H1 (cell line): ENCODE measurements around the gene PCSK1N. TPM values are rescaled to one million over a fixed set of nuclear protein-coding genes. Genes with fewer than 3 reads are reported as not detected.
"Not testable (repeated sequence)": the region's sequence is repeated elsewhere in the genome, so short reads cannot be mapped to it uniquely, and the experiment has no call there.

Experiments
- CTCF ChIA-PET: fragments of 300-600 bp; sonication (Branson Sonifier 250); formaldehyde crosslinking; loops from one replicate; lab custom pipeline; 2021; ENCODE audit not compliant: partially characterized antibody; lab: Charles Lee
- POLR2A ChIA-PET: fragments of 300-600 bp; sonication (Branson Sonifier 250); formaldehyde crosslinking; loops from one replicate; lab custom pipeline; 2021; ENCODE audit warnings: inconsistent platforms; ENCODE audit not compliant: partially characterized antibody; lab: Charles Lee
- DNase-seq, 2 experiments: peaks; one replicate each; pipeline versions ENCODE4 v3.0.0 to v3.0.0-alpha.2; 2010 to 2022; ENCODE audit warnings: low spot score in 2 of 2, low read depth in 1 of 2, mixed read lengths in 1 of 2
- FAIRE-seq: peaks from 2 replicates; lab custom pipeline; 2011; peaks lifted over from hg19 to GRCh38; lab: Jason Lieb, UNC
- H2AFZ ChIP-seq: 2 replicates; pipeline ENCODE4 v1.8.1; 2012; ENCODE audit warnings: low read length, inconsistent platforms
- H2AK5ac ChIP-seq: 2 replicates; pipeline ENCODE4 v1.6.1; 2013; ENCODE audit warnings: low read depth, low read length
- H2BK120ac ChIP-seq: replicated peaks from 2 replicates; pipeline ENCODE3; 2013; ENCODE audit warnings: low read depth, low read length, inconsistent platforms
- H2BK12ac ChIP-seq: 2 replicates; pipeline ENCODE4 v1.6.1; 2013; ENCODE audit warnings: low read depth, low read length
- H2BK15ac ChIP-seq: 2 replicates; pipeline ENCODE4 v1.6.1; 2013; ENCODE audit warnings: low read length
- H2BK20ac ChIP-seq: 2 replicates; pipeline ENCODE4 v1.6.1; 2013; ENCODE audit warnings: low read length
- H2BK5ac ChIP-seq: 2 replicates; pipeline ENCODE4 v1.6.1; 2013; ENCODE audit warnings: low read depth, low read length
- H3K14ac ChIP-seq: 2 replicates; pipeline ENCODE4 v1.6.1; 2013; ENCODE audit warnings: inconsistent platforms; ENCODE audit not compliant: insufficient read length
- H3K18ac ChIP-seq: 2 replicates; pipeline ENCODE4 v1.6.1; 2013; ENCODE audit warnings: low read length; ENCODE audit errors: extremely low read depth
- H3K23ac ChIP-seq: 2 replicates; pipeline ENCODE4 v1.6.1; 2013; ENCODE audit warnings: inconsistent platforms; ENCODE audit not compliant: insufficient read length
- H3K23me2 ChIP-seq: 2 replicates; pipeline ENCODE4 v1.6.1; 2013; ENCODE audit warnings: low read depth, low read length
- H3K27ac ChIP-seq: 2 replicates; pipeline ENCODE4 v1.6.1; 2011; ENCODE audit warnings: low read depth, low read length, inconsistent platforms
- H3K27me3 ChIP-seq, 4 experiments: replicated peaks in 1 of 4; 1 replicate in 1 of 4; 2 replicates in 3 of 4; pipeline versions ENCODE4 v1.6.1 to v1.8.1; 2011 to 2013; ENCODE audit warnings: low read length in 3 of 4, mild to moderate bottlenecking in 3 of 4, inconsistent platforms in 2 of 4, mixed read lengths in 2 of 4, moderate library complexity in 1 of 4; ENCODE audit not compliant: control insufficient read depth in 3 of 4, insufficient read depth in 3 of 4; ENCODE audit errors: extremely low read depth in 1 of 4
- H3K36me3 ChIP-seq, 4 experiments: 2 replicates each; pipeline versions ENCODE4 v1.6.1 to v1.8.1; 2011 to 2013; ENCODE audit warnings: mild to moderate bottlenecking in 4 of 4, low read length in 3 of 4, moderate library complexity in 2 of 4, control low read depth in 1 of 4, inconsistent platforms in 1 of 4; ENCODE audit not compliant: insufficient read depth in 4 of 4, control insufficient read depth in 2 of 4
- H3K4ac ChIP-seq: replicated peaks from 2 replicates; pipeline ENCODE3; 2013; ENCODE audit warnings: low read length, low read depth, mixed read lengths, inconsistent platforms; ENCODE audit not compliant: insufficient read length
- H3K4me1 ChIP-seq, 4 experiments: replicated peaks in 1 of 4; 1 replicate in 1 of 4; 2 replicates in 3 of 4; pipeline versions ENCODE4 v1.6.1 to v1.8.1; 2011 to 2013; ENCODE audit warnings: low read length in 3 of 4, inconsistent platforms in 2 of 4, mixed read lengths in 1 of 4; ENCODE audit not compliant: insufficient read depth in 4 of 4, control insufficient read depth in 3 of 4
- H3K4me2 ChIP-seq, 2 experiments: 2 replicates each; pipeline versions ENCODE4 v1.6.1 to v1.8.1; 2011 to 2013; ENCODE audit warnings: low read depth in 2 of 2, low read length in 2 of 2, control low read depth in 1 of 2, inconsistent platforms in 1 of 2, mild to moderate bottlenecking in 1 of 2; ENCODE audit not compliant: insufficient read depth in 1 of 2
- H3K4me3 ChIP-seq, 4 experiments: fragments of 200-600, 300-600 bp in 1 of 4; sonication (generic), shearing (Covaris generic), sonication (Bioruptor Twin) in 1 of 4; 2 replicates each; pipeline versions ENCODE4 v1.5.1 to v1.8.1; 2011 to 2016; ENCODE audit warnings: low read length in 4 of 4, low read depth in 3 of 4, control low read depth in 2 of 4, inconsistent platforms in 2 of 4, mild to moderate bottlenecking in 2 of 4, mixed read lengths in 1 of 4, moderate library complexity in 1 of 4; ENCODE audit not compliant: insufficient read depth in 2 of 4; ENCODE audit errors: extremely low read depth in 1 of 4
- H3K56ac ChIP-seq: replicated peaks from 2 replicates; pipeline ENCODE3; 2013; ENCODE audit warnings: low read depth, mild to moderate bottlenecking, mixed read lengths, low read length, inconsistent platforms; ENCODE audit not compliant: insufficient read length
- H3K79me1 ChIP-seq: 2 replicates; pipeline ENCODE4 v1.6.1; 2013; ENCODE audit warnings: low read depth, low read length, control low read depth
- H3K79me2 ChIP-seq, 2 experiments: 2 replicates each; pipeline versions ENCODE4 v1.6.1 to v1.8.1; 2012 to 2013; ENCODE audit warnings: low read length in 2 of 2, mild to moderate bottlenecking in 2 of 2, inconsistent platforms in 1 of 2; ENCODE audit not compliant: insufficient read depth in 2 of 2, control insufficient read depth in 1 of 2
- H3K9ac ChIP-seq, 4 experiments: replicated peaks in 1 of 4; 1 replicate in 1 of 4; 2 replicates in 3 of 4; pipeline versions ENCODE4 v1.6.1 to v1.8.1; 2011 to 2013; ENCODE audit warnings: low read depth in 3 of 4, low read length in 3 of 4, control low read depth in 2 of 4, mild to moderate bottlenecking in 2 of 4, moderate library complexity in 2 of 4, inconsistent platforms in 1 of 4; ENCODE audit errors: extremely low read depth in 1 of 4
- H3K9me3 ChIP-seq, 2 experiments: 2 replicates each; pipeline versions ENCODE4 v1.6.1 to v1.8.1; 2012 to 2013; ENCODE audit warnings: mild to moderate bottlenecking in 2 of 2, moderate library complexity in 2 of 2, control low read depth in 1 of 2, inconsistent platforms in 1 of 2, low read depth in 1 of 2, low read length in 1 of 2, mixed read lengths in 1 of 2; ENCODE audit not compliant: insufficient read depth in 2 of 2
- H4K20me1 ChIP-seq, 2 experiments: replicated peaks in 1 of 2; 2 replicates each; pipeline versions ENCODE3 to v1.8.1; 2011 to 2013; ENCODE audit warnings: inconsistent platforms in 2 of 2, low read length in 2 of 2, mild to moderate bottlenecking in 1 of 2; ENCODE audit not compliant: insufficient read depth in 2 of 2, control insufficient read depth in 1 of 2
- H4K5ac ChIP-seq: 2 replicates; pipeline ENCODE4 v1.6.1; 2013; ENCODE audit warnings: low read length, low read depth, mixed read lengths, inconsistent platforms; ENCODE audit not compliant: insufficient read length
- H4K8ac ChIP-seq: 2 replicates; pipeline ENCODE4 v1.8.0; 2013; ENCODE audit warnings: mild to moderate bottlenecking, moderate library complexity, low read length, inconsistent platforms; ENCODE audit not compliant: insufficient read depth; ENCODE audit errors: extremely low read depth
- H4K91ac ChIP-seq: replicated peaks from 2 replicates; pipeline ENCODE3; 2013; ENCODE audit warnings: low read length, mixed read lengths, inconsistent platforms; ENCODE audit not compliant: insufficient read length
- WGBS, 2 experiments: shearing (Covaris generic) in 1 of 2; methylation state at CpG; one replicate each; pipeline versions ENCODE4 v1.1.6 to v1.1.7; 2013 to 2015; ENCODE audit warnings: low lambda C conversion rate in 2 of 2, mixed read lengths in 2 of 2, inconsistent platforms in 1 of 2, low coverage in 1 of 2, missing lambda C conversion rate in 1 of 2; ENCODE audit not compliant: insufficient replicate concordance in 2 of 2, insufficient coverage in 1 of 2, insufficient read length in 1 of 2; ENCODE audit errors: extremely low coverage in 1 of 2, missing lambda C conversion rate in 1 of 2; 5-methylcytosine and 5-hydroxymethylcytosine counted together
- polyA plus RNA-seq, 7 experiments: library from polyadenylated mRNA; depleted of rRNA in 3 of 7; stranded (reverse) in 5 of 7; unstranded in 2 of 7; fragments of >200 nt in 5 of 7; fragments of 200-250 nt in 2 of 7; gene quantifications; 1 replicate in 5 of 7; 2 replicates in 1 of 7; 4 replicates in 1 of 7; pipeline versions ENCODE4 v1.2.1 to v1.2.3, GENCODE V29; 2011 to 2013; ENCODE audit warnings: missing spikeins in 2 of 7, mixed read lengths in 2 of 7
- total RNA-seq: library from RNA; stranded (reverse); fragmentation: NEBNext Ultra II Directional; extraction: Animal tissue kit (Norgen Biotek cat#: 25700); gene quantifications from 2 replicates; pipeline ENCODE4 v1.2.1, GENCODE V29; 2021

Gene PCSK1N
- total and polyA plus RNA-seq, 2 of the 8 experiments (the other 6 are each of a cell fraction or from before 2014, with no cell fraction given): 3.6 to 4.5 TPM

GRCh38 chrX:48854121-48854804 is 18.9 kb upstream of the PCSK1N start:
- H3K9me3 ChIP-seq, H3K4me1 ChIP-seq, H2BK12ac ChIP-seq, H4K8ac ChIP-seq, H2BK120ac ChIP-seq, CTCF ChIA-PET, H2BK5ac ChIP-seq, H3K79me2 ChIP-seq, H3K56ac ChIP-seq, H3K18ac ChIP-seq, H3K79me1 ChIP-seq, FAIRE-seq, H3K23me2 ChIP-seq, H2AFZ ChIP-seq, POLR2A ChIA-PET, H3K27ac ChIP-seq, H3K27me3 ChIP-seq, H3K14ac ChIP-seq, H3K36me3 ChIP-seq, DNase-seq, H3K23ac ChIP-seq, H2BK20ac ChIP-seq, H3K4ac ChIP-seq, H4K20me1 ChIP-seq, H3K4me3 ChIP-seq, H3K9ac ChIP-seq, H2AK5ac ChIP-seq, H4K5ac ChIP-seq, H2BK15ac ChIP-seq, H3K4me2 ChIP-seq, H4K91ac ChIP-seq: not testable (repeated sequence)
- 94% methylated on average over 9 of the region's 12 CpGs; no CpG with 5 or more reads in 1 of the 2 experiments for WGBS, 2 experiments

- H4K20me1 ChIP-seq, H3K9me3 ChIP-seq, H3K4me3 ChIP-seq, H4K8ac ChIP-seq, H4K5ac ChIP-seq, H3K23ac ChIP-seq, H3K27ac ChIP-seq, H2BK5ac ChIP-seq, H2AFZ ChIP-seq, H2BK120ac ChIP-seq, H3K4ac ChIP-seq, H3K79me1 ChIP-seq, H2BK12ac ChIP-seq, CTCF ChIA-PET, H3K14ac ChIP-seq, FAIRE-seq, H3K9ac ChIP-seq, H3K18ac ChIP-seq, H3K23me2 ChIP-seq, H3K36me3 ChIP-seq, H2AK5ac ChIP-seq, H3K4me1 ChIP-seq, H3K27me3 ChIP-seq, H2BK15ac ChIP-seq, H3K56ac ChIP-seq, H3K4me2 ChIP-seq, H4K91ac ChIP-seq, H2BK20ac ChIP-seq, POLR2A ChIA-PET, H3K79me2 ChIP-seq, DNase-seq: not testable (repeated sequence)
Measured at GRCh38 chrX:48853494-48853893, 18.1 kb upstream of the PCSK1N start.
